Right lobe of liver (tissue), 4 donors: ENCODE data around the gene KCND3.

ENCODE experiments used
- CTCF ChIP-seq, 4 donors: fragments of 200-600 bp in 3 of 4; fragments of 450-650 bp in 1 of 4; IDR thresholded peaks; one replicate each; pipeline versions ENCODE4 v1.5.1 to v1.8.0; 2016 to 2022; ENCODE audit warnings: antibody characterized with exemption in 4 of 4, mild to moderate bottlenecking in 2 of 4
- POLR2A ChIP-seq: fragments of 450-650 bp; IDR thresholded peaks from one replicate; pipeline ENCODE4 v1.6.1; 2017; ENCODE audit warnings: antibody characterized with exemption, mild to moderate bottlenecking
- donor health status: DM: no; HTN: no; CAD: no.
- donor health status: DM: no; HTN: no; CAD: no.
- donor health status: DM: no; HTN: yes; CAD: no.

- TF ChIP-seq CTCF (IDR thresholded peaks at IDR 0.05) (no peak), POLR2A (no peak)
Measured at GRCh38 chr1:111938536-111938935, 50.9 kb downstream of the KCND3 start.
